NK-92 (cell line): ENCODE results near the gene HDAC1.

Experiments
- DNase-seq: peaks from one replicate; lab custom pipeline; 2025; ENCODE audit not compliant: unreplicated experiment; lab: John Stamatoyannopoulos, UW

Gene HDAC1

DNA sequence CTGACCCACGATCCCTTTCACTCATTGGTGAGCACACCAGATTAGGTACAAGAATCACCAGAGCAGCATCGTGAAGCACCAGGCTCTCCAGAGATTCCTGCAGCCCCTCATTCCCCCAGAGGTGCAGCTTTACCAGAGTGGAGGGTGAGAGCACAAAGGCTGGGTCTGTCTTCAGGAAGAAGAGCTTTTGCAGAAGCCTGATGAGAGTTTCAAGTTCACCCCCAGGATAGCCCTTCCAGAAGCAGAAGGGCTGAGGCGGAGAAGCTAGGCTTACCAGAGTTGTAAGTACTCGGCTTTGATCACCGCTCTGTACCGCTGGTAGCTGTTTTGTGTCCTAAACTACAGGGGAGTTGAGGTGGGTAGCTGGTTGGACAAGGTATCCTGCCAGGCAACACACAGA is 73.6 kb downstream of the HDAC1 start:
- no peak for DNase-seq

DNA sequence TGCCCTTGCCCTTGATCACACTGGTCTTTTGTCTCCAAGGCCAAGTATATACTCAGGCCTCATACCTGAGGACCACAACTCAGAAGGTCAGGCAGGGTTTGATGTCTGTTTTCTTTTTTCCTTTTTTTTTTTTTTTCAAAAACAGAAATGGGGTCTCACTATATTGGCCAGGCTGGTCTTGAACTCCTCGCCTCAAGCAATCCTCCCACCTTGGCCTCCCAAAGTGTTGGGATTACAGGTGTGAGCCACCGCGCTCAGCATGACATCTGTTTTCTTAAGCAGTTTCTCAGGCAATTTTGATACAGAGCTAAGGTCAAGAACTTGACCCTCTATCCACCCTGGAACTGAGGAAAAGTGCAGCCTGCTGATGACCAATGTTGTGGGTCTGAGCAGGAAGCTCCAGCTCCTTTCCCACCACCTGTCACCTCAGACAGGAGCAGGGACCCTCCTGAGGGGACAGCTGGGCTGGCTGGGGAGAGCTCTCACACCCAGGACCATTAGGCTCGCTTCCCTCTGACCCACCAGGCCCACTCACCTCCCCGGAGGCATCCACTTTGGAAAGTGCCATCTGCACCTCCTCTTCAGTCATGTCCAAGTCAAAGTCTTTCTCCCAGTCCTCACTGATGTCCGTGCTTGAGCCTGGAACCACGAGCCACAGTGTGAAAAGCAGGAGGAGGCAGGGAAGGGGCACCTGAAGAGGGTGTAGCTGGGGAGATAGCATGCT is 76.2 kb downstream of the HDAC1 start:
- no peak for DNase-seq

DNA sequence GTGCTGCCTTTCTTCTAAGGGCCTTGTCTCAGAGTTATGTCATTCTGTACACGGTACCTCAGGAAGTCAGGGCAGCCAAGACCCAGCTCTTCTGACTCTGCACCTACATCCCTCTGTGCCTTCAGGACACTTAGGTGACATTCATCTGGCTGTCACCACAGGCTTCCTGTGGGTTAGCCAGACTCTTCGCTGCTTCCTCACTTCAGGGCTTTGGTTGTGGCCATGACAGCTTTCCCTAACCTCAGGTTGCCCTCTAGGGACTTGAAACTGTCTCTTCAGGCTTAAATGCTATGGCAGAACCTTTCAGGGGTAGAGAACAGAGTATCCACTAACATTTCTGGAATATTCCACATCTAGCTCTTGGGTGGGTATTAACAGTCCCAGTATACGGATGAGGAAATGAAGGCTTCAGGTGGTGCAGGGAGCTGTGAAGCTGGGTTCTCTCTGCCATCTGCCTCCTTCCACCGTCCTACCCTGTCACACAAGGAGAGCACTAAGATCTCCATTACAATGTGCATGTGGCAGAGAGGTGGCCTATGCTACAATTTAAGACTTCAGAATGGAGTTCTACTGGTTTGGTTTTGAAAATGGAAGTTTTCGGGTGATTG is 80.4 kb downstream of the HDAC1 start:
- no peak for DNase-seq

DNA sequence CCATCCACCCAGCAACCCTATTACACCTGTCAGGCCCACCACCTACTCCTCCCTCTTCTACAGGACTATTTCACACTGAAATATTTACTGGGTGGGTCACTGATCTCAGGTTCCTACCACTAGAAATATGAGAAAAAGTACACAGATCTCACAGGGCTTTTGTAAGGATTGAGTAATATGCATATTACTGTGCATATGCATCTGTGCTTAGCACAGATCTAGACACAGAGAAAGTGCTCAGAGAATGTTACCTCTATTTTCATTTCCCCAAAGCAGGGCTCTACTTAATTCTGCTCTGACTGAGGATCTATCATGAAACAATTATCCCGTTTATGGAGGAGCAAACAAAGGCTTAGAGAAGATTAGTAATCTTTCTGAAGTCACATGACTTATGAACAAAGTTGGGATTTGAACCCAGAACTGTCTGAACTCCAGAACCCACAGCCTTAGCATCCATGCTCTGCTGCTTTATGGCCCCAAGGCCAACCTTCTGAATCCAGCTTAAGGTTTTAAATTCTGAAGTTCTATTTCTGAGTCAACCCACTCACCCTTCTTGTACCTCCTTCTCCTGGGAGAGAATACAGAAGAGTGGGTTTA is 82.2 kb downstream of the HDAC1 start:
- DNase-seq = no peak

DNA sequence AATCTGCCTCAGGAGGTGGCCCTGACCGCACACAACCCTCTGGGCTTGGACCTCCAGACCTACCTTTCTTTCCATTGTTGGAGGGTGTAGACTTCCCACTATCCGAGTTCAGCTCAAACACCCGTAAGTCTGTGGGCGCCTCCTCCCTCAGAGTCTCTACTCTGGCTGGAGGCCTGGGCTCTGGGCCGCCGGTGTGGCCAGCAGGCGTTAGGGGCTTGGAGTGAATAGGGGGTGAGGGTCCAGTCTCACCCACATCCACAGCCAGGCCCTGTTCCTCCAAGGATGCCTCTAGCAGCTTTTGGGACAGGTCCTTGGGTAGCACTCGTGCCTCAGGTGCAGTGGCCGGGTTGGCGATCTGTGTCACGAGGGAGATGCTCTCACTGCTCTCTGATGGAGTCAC is 84.3 kb downstream of the HDAC1 start:
- no peak for DNase-seq

DNA sequence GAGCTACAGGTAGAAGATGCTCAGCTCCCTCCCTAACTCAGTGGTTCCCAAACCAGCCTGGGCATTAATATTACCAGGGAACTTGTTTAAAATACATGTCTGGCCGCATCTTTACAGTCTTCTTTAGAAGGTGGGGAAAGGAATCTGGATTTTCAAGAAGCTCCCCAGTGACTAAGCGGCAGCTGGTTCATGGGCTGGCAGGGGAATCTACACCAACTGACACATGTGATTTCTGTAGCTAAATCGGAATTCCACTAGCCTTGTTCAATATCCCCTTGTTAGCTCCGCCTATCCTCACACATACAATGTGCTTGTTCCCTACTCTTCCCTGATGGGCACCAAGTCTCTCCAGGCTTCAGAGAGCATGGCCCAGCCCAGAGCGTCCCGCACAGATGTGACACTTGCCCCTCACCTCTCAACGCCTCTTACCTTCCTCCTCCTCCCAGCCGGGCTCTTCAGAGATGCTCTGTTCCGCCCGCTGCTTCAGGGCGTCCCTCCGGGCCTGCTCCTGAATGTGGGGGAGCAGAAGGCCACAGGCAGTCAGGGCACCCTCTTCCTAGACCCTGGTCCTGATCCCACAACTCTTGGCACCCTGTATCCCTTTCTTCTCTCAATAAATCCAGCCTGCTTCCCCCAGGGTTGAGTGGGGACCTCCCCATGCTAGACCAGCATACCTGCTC is 85.8 kb downstream of the HDAC1 start:
- DNase-seq = no peak

DNA sequence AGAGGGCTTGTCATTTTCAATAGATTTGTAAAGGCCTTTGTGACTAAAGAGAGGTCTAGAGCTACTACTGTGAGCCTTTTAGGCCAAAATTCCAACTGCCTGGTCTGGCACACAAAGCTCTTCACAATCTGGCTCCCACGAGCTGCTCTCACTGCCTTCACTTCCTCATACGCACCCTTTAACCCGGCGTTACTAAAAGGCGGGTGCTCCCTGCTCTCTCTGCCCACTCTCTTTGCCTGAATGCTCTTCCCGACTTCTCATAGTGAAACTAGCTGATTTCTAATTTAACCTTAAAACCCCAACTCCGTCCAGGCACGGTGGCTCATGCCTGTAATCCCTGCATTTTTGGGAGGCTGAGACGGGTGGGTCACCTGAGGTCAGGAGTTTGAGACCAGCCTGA is 88.2 kb downstream of the HDAC1 start:
- DNase-seq = no peak
